ENCODE data around the gene RBM19.

DNA sequence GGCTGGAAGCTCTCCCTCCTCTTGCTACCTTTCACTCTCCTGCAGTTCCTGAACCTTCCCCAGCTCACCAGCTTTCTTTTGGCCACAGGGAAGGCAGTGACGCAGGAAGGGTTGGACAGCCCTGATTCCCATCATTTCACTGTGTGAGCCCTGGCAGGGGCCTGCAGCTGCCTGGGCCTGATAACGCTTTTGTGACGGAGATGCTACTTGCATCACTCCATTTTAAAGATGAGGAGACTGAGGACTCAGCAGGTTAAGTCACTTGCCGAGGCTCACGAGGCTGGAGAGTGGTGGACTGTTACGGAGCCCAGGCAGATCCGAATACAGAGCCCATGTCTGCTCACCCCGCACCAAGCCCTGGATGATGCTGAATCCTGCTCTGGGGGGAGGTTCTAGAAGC lies 145.3 kb downstream of the RBM19 start:
- TF ChIP-seq, protein P1, sequence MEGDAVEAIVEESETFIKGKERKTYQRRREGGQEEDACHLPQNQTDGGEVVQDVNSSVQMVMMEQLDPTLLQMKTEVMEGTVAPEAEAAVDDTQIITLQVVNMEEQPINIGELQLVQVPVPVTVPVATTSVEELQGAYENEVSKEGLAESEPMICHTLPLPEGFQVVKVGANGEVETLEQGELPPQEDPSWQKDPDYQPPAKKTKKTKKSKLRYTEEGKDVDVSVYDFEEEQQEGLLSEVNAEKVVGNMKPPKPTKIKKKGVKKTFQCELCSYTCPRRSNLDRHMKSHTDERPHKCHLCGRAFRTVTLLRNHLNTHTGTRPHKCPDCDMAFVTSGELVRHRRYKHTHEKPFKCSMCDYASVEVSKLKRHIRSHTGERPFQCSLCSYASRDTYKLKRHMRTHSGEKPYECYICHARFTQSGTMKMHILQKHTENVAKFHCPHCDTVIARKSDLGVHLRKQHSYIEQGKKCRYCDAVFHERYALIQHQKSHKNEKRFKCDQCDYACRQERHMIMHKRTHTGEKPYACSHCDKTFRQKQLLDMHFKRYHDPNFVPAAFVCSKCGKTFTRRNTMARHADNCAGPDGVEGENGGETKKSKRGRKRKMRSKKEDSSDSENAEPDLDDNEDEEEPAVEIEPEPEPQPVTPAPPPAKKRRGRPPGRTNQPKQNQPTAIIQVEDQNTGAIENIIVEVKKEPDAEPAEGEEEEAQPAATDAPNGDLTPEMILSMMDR (conservative IDR thresholded peaks at IDR 0.05; ENCODE audit: low read depth, low read length), result no peak
- no peak for TF ChIP-seq SMC3 (IDR thresholded peaks at IDR 0.05; ENCODE audit: low read depth, low read length)
- no peak for TF ChIP-seq POLR2A (IDR thresholded peaks at IDR 0.05; ENCODE audit: low read depth, low read length)
- no peak for TF ChIP-seq FOS (IDR thresholded peaks at IDR 0.05; ENCODE audit: low read depth, low read length)
